ENCODE data around the gene NRDC.

The NRDC gene

GRCh38 chr1:51792864-51793263, 85.7 kb downstream of the NRDC start:
- H3K9me3 ChIP-seq (ENCODE audit: control insufficient read depth in 1 of 2, low read length in 2 of 2): no peaks in the 10 kb centered on the region
- H3K27ac ChIP-seq (ENCODE audit: low read length): no peak overlapping the region
- H3K4me3 ChIP-seq (ENCODE audit: low read depth in 1 of 2, low read length in 2 of 2): no peak overlapping the region
- no peaks in the 10 kb centered on the region for H3K27me3 ChIP-seq (ENCODE audit: low read depth, low read length)
- H3K36me3 ChIP-seq (ENCODE audit: control insufficient read depth in 1 of 2, insufficient read depth in 2 of 2, low read length in 2 of 2): peaks cover 78 to 79% of the 10 kb centered on the region in 2 donors
- H3K4me1 ChIP-seq (ENCODE audit: control insufficient read depth in 1 of 2, insufficient read depth in 2 of 2, low read length in 2 of 2): no peaks in the 10 kb centered on the region

- H3K36me3 ChIP-seq (ENCODE audit: control insufficient read depth in 1 of 2, insufficient read depth in 2 of 2, low read length in 2 of 2): peaks cover 82% of the 10 kb centered on the region in 2 donors
- H3K4me3 ChIP-seq (ENCODE audit: low read depth in 1 of 2, low read length in 2 of 2): no peak overlapping the region
- H3K27me3 ChIP-seq (ENCODE audit: low read depth, low read length): no peaks in the 10 kb centered on the region
- H3K4me1 ChIP-seq (ENCODE audit: control insufficient read depth in 1 of 2, insufficient read depth in 2 of 2, low read length in 2 of 2): no peaks in the 10 kb centered on the region
- H3K27ac ChIP-seq (ENCODE audit: low read length): no peak overlapping the region
- H3K9me3 ChIP-seq (ENCODE audit: control insufficient read depth in 1 of 2, low read length in 2 of 2): no peaks in the 10 kb centered on the region
Observed at GRCh38 chr1:51791888-51792287, 86.6 kb downstream of the NRDC start.

- Histone ChIP-seq H3K36me3 (ENCODE audit: control insufficient read depth in 1 of 2, insufficient read depth in 2 of 2, low read length in 2 of 2) (peaks cover 88 to 95% of the 10 kb centered on the region in 2 donors), H3K9me3 (ENCODE audit: control insufficient read depth in 1 of 2, low read length in 2 of 2) (no peaks in the 10 kb centered on the region), H3K27me3 (ENCODE audit: low read depth, low read length) (no peaks in the 10 kb centered on the region), H3K4me1 (ENCODE audit: control insufficient read depth in 1 of 2, insufficient read depth in 2 of 2, low read length in 2 of 2) (no peaks in the 10 kb centered on the region), H3K27ac (ENCODE audit: low read length) (no peak overlapping the region), H3K4me3 (ENCODE audit: low read depth in 1 of 2, low read length in 2 of 2) (no peak overlapping the region)
Observed at GRCh38 chr1:51790385-51790784, 88.1 kb downstream of the NRDC start.

- Histone ChIP-seq H3K4me3 (ENCODE audit: low read depth in 1 of 2, low read length in 2 of 2) (no peak overlapping the region), H3K36me3 (ENCODE audit: control insufficient read depth in 1 of 2, insufficient read depth in 2 of 2, low read length in 2 of 2) (peaks cover 88 to 95% of the 10 kb centered on the region in 2 donors), H3K9me3 (ENCODE audit: control insufficient read depth in 1 of 2, low read length in 2 of 2) (no peaks in the 10 kb centered on the region), H3K4me1 (ENCODE audit: control insufficient read depth in 1 of 2, insufficient read depth in 2 of 2, low read length in 2 of 2) (no peaks in the 10 kb centered on the region), H3K27ac (ENCODE audit: low read length) (no peak overlapping the region), H3K27me3 (ENCODE audit: low read depth, low read length) (no peaks in the 10 kb centered on the region)
Observed at GRCh38 chr1:51789342-51789741, 89.2 kb downstream of the NRDC start.

- Histone ChIP-seq H3K27me3 (ENCODE audit: low read depth, low read length) (no peaks in the 10 kb centered on the region), H3K4me1 (ENCODE audit: control insufficient read depth in 1 of 2, insufficient read depth in 2 of 2, low read length in 2 of 2) (no peaks in the 10 kb centered on the region), H3K27ac (ENCODE audit: low read length) (no peak overlapping the region), H3K4me3 (ENCODE audit: low read depth in 1 of 2, low read length in 2 of 2) (no peak overlapping the region), H3K9me3 (ENCODE audit: control insufficient read depth in 1 of 2, low read length in 2 of 2) (no peaks in the 10 kb centered on the region), H3K36me3 (ENCODE audit: control insufficient read depth in 1 of 2, insufficient read depth in 2 of 2, low read length in 2 of 2) (peaks cover 88 to 95% of the 10 kb centered on the region in 2 donors)
Observed at GRCh38 chr1:51788938-51789337, 89.6 kb downstream of the NRDC start.

- Histone ChIP-seq H3K36me3 (ENCODE audit: control insufficient read depth in 1 of 2, insufficient read depth in 2 of 2, low read length in 2 of 2) (peaks cover 60 to 81% of the 10 kb centered on the region in 2 donors), H3K27ac (ENCODE audit: low read length) (no peak overlapping the region), H3K4me3 (ENCODE audit: low read depth in 1 of 2, low read length in 2 of 2) (no peak overlapping the region), H3K4me1 (ENCODE audit: control insufficient read depth in 1 of 2, insufficient read depth in 2 of 2, low read length in 2 of 2) (no peaks in the 10 kb centered on the region), H3K27me3 (ENCODE audit: low read depth, low read length) (no peaks in the 10 kb centered on the region), H3K9me3 (ENCODE audit: control insufficient read depth in 1 of 2, low read length in 2 of 2) (no peaks in the 10 kb centered on the region)
Observed at GRCh38 chr1:51784997-51785421, 93.5 kb downstream of the NRDC start.

GRCh38 chr1:51780927-51781326, 97.6 kb downstream of the NRDC start:
- Histone ChIP-seq H3K27ac (ENCODE audit: low read length) (no peak overlapping the region), H3K4me3 (ENCODE audit: low read depth in 1 of 2, low read length in 2 of 2) (no peak overlapping the region), H3K9me3 (ENCODE audit: control insufficient read depth in 1 of 2, low read length in 2 of 2) (no peaks in the 10 kb centered on the region), H3K36me3 (ENCODE audit: control insufficient read depth in 1 of 2, insufficient read depth in 2 of 2, low read length in 2 of 2) (peaks cover 33 to 48% of the 10 kb centered on the region in 2 donors), H3K4me1 (ENCODE audit: control insufficient read depth in 1 of 2, insufficient read depth in 2 of 2, low read length in 2 of 2) (no peaks in the 10 kb centered on the region), H3K27me3 (ENCODE audit: low read depth, low read length) (no peaks in the 10 kb centered on the region)

- Histone ChIP-seq H3K4me1 (ENCODE audit: control insufficient read depth in 1 of 2, insufficient read depth in 2 of 2, low read length in 2 of 2) (no peaks in the 10 kb centered on the region), H3K27ac (ENCODE audit: low read length) (no peak overlapping the region), H3K36me3 (ENCODE audit: control insufficient read depth in 1 of 2, insufficient read depth in 2 of 2, low read length in 2 of 2) (peaks cover 28 to 29% of the 10 kb centered on the region in 2 donors), H3K27me3 (ENCODE audit: low read depth, low read length) (no peaks in the 10 kb centered on the region), H3K4me3 (ENCODE audit: low read depth in 1 of 2, low read length in 2 of 2) (no peak overlapping the region), H3K9me3 (ENCODE audit: control insufficient read depth in 1 of 2, low read length in 2 of 2) (no peaks in the 10 kb centered on the region)
Observed at GRCh38 chr1:51776408-51776807, 102.1 kb downstream of the NRDC start.

- Histone ChIP-seq H3K36me3 (ENCODE audit: control insufficient read depth in 1 of 2, insufficient read depth in 2 of 2, low read length in 2 of 2) (peaks cover 25 to 28% of the 10 kb centered on the region in 2 donors), H3K4me1 (ENCODE audit: control insufficient read depth in 1 of 2, insufficient read depth in 2 of 2, low read length in 2 of 2) (no peaks in the 10 kb centered on the region), H3K27ac (ENCODE audit: low read length) (no peak overlapping the region), H3K27me3 (ENCODE audit: low read depth, low read length) (no peaks in the 10 kb centered on the region), H3K9me3 (ENCODE audit: control insufficient read depth in 1 of 2, low read length in 2 of 2) (no peaks in the 10 kb centered on the region), H3K4me3 (ENCODE audit: low read depth in 1 of 2, low read length in 2 of 2) (no peak overlapping the region)
Observed at GRCh38 chr1:51768971-51769588, 109.4 kb downstream of the NRDC start.

- Histone ChIP-seq H3K27ac (ENCODE audit: low read length) (no peak overlapping the region), H3K36me3 (ENCODE audit: control insufficient read depth in 1 of 2, insufficient read depth in 2 of 2, low read length in 2 of 2) (peaks cover 4 to 16% of the 10 kb centered on the region in 2 donors), H3K4me3 (ENCODE audit: low read depth in 1 of 2, low read length in 2 of 2) (no peak overlapping the region), H3K27me3 (ENCODE audit: low read depth, low read length) (no peaks in the 10 kb centered on the region), H3K4me1 (ENCODE audit: control insufficient read depth in 1 of 2, insufficient read depth in 2 of 2, low read length in 2 of 2) (no peaks in the 10 kb centered on the region), H3K9me3 (ENCODE audit: control insufficient read depth in 1 of 2, low read length in 2 of 2) (no peaks in the 10 kb centered on the region)
Observed at GRCh38 chr1:51761351-51761750, 117.2 kb downstream of the NRDC start.

GRCh38 chr1:51760872-51761271, 117.7 kb downstream of the NRDC start:
- H3K27me3 ChIP-seq (ENCODE audit: low read depth, low read length): no peaks in the 10 kb centered on the region
- no peak overlapping the region for H3K27ac ChIP-seq (ENCODE audit: low read length)
- no peaks in the 10 kb centered on the region for H3K4me1 ChIP-seq (ENCODE audit: control insufficient read depth in 1 of 2, insufficient read depth in 2 of 2, low read length in 2 of 2)
- H3K36me3 ChIP-seq (ENCODE audit: control insufficient read depth in 1 of 2, insufficient read depth in 2 of 2, low read length in 2 of 2): peaks cover 1 to 16% of the 10 kb centered on the region in 2 donors
- no peaks in the 10 kb centered on the region for H3K9me3 ChIP-seq (ENCODE audit: control insufficient read depth in 1 of 2, low read length in 2 of 2)
- no peak overlapping the region for H3K4me3 ChIP-seq (ENCODE audit: low read depth in 1 of 2, low read length in 2 of 2)

GRCh38 chr1:51758310-51758709, 120.2 kb downstream of the NRDC start:
- H3K36me3 ChIP-seq (ENCODE audit: control insufficient read depth in 1 of 2, insufficient read depth in 2 of 2, low read length in 2 of 2): peaks cover 8 to 15% of the 10 kb centered on the region in 2 donors
- H3K4me1 ChIP-seq (ENCODE audit: control insufficient read depth in 1 of 2, insufficient read depth in 2 of 2, low read length in 2 of 2): no peaks in the 10 kb centered on the region
- H3K9me3 ChIP-seq (ENCODE audit: control insufficient read depth in 1 of 2, low read length in 2 of 2): no peaks in the 10 kb centered on the region
- H3K4me3 ChIP-seq (ENCODE audit: low read depth in 1 of 2, low read length in 2 of 2): no peak overlapping the region
- H3K27ac ChIP-seq (ENCODE audit: low read length): no peak overlapping the region
- H3K27me3 ChIP-seq (ENCODE audit: low read depth, low read length): no peaks in the 10 kb centered on the region

Data from muscle layer of duodenum (tissue), 2 donors.